GM23248 (cell line): ENCODE data around the gene RMP24. TPM values are rescaled to one million over a fixed set of nuclear protein-coding genes. Genes with fewer than 3 reads are reported as not detected.
A peak's percentile ranks its signal among the peaks of the same experiment; 100 is the strongest.

Source experiments
- DNase-seq: peaks from one replicate; pipeline ENCODE4 v3.0.0-alpha.2; 2015
- H2AFZ ChIP-seq: fragments of 200-600 bp; sonication (generic); 2 replicates; pipeline ENCODE4 v1.6.1; 2016; ENCODE audit warnings: antibody characterized with exemption
- H3F3A ChIP-seq: fragments of 200-600 bp; sonication (generic); 2 replicates; pipeline ENCODE4 v1.6.1; 2016; ENCODE audit warnings: mild to moderate bottlenecking, antibody characterized with exemption, mixed run types; ENCODE audit not compliant: insufficient read depth
- H3K27ac ChIP-seq: fragments of 200-600 bp; sonication (generic); 2 replicates; pipeline ENCODE4 v1.5.1; 2016; ENCODE audit warnings: mild to moderate bottlenecking
- H3K27me3 ChIP-seq: fragments of 200-600 bp; sonication (generic); replicated peaks from 2 replicates; pipeline ENCODE4 v1.6.1; 2016; ENCODE audit warnings: mild to moderate bottlenecking; ENCODE audit not compliant: insufficient read depth
- H3K36me3 ChIP-seq: fragments of 200-600 bp; sonication (generic); 2 replicates; pipeline ENCODE4 v1.6.1; 2016; ENCODE audit warnings: low read depth, mild to moderate bottlenecking
- H3K4me1 ChIP-seq: fragments of 200-600 bp; sonication (generic); 2 replicates; pipeline ENCODE4 v1.6.1; 2016; ENCODE audit warnings: mild to moderate bottlenecking; ENCODE audit not compliant: insufficient read depth
- H3K4me2 ChIP-seq: fragments of 200-600 bp; sonication (generic); one replicate; pipeline ENCODE4 v1.6.1; 2016; ENCODE audit warnings: mild to moderate bottlenecking; ENCODE audit not compliant: unreplicated experiment
- H3K4me3 ChIP-seq: fragments of 200-600 bp; sonication (generic); 2 replicates; pipeline ENCODE4 v1.5.1; 2016; ENCODE audit warnings: mild to moderate bottlenecking
- H3K79me2 ChIP-seq: fragments of 200-600 bp; sonication (generic); 2 replicates; pipeline ENCODE4 v1.6.1; 2016; ENCODE audit warnings: mild to moderate bottlenecking; ENCODE audit not compliant: insufficient read depth
- H3K9ac ChIP-seq: fragments of 200-600 bp; sonication (generic); 2 replicates; pipeline ENCODE4 v1.6.1; 2016; ENCODE audit warnings: mild to moderate bottlenecking
- H3K9me2 ChIP-seq: fragments of 200-600 bp; sonication (generic); 2 replicates; pipeline ENCODE4 v1.6.1; 2016; ENCODE audit warnings: mixed run types, mild to moderate bottlenecking, moderate library complexity; ENCODE audit not compliant: insufficient read depth
- H3K9me3 ChIP-seq: fragments of 200-600 bp; sonication (generic); one replicate; pipeline ENCODE4 v1.6.1; 2017; ENCODE audit warnings: low read depth
- H4K20me1 ChIP-seq: fragments of 200-600 bp; sonication (generic); 2 replicates; pipeline ENCODE4 v1.6.0; 2016; ENCODE audit not compliant: insufficient read depth
- EZH2 ChIP-seq: fragments of 200-600 bp; sonication (generic); IDR thresholded peaks from 2 replicates; pipeline ENCODE4 v1.6.1; 2018; ENCODE audit warnings: antibody characterized with exemption, mild to moderate bottlenecking; ENCODE audit not compliant: insufficient read depth, poor library complexity, severe bottlenecking
- EZH2phosphoT487 ChIP-seq: fragments of 200-600 bp; sonication (generic); IDR thresholded peaks from 2 replicates; pipeline ENCODE4 v1.6.1; 2018; ENCODE audit warnings: antibody characterized with exemption, moderate library complexity, mild to moderate bottlenecking, low read depth; ENCODE audit not compliant: insufficient read depth
- WGBS, 2 experiments: methylation state at CpG; one replicate each; pipeline ENCODE4 v1.1.6; 2015 to 2017; ENCODE audit warnings: low lambda C conversion rate in 2 of 2, low coverage in 1 of 2; ENCODE audit errors: missing lambda C conversion rate in 2 of 2; 5-methylcytosine and 5-hydroxymethylcytosine counted together
- in situ Hi-C: fragments of 300-500 bp; cut with MboI; formaldehyde crosslinking; loops from 2 replicates; pipeline ENCODE4 v1.15.0; 2020
- microRNA-seq: library from miRNA; unstranded; fragments of <30 nt; microRNA quantifications from one replicate; pipeline ENCODE4, GENCODE V29; 2016; ENCODE audit warnings: borderline number of aligned reads
- polyA plus RNA-seq: library from polyadenylated mRNA; unstranded; fragments of >200 nt; fragmentation: Nextera tagmentation; extraction: Ambion mirVana; gene quantifications from 2 replicates; pipeline ENCODE4 v1.2.1, GENCODE V29; 2016
- small RNA-seq: library from RNA; depleted of rRNA; stranded (forward); fragments of <200 nt; gene quantifications from one replicate; pipeline ENCODE3, GENCODE V24; 2014; ENCODE audit warnings: low read depth, low replicate concordance
- total RNA-seq: library from RNA; depleted of rRNA; stranded (reverse); fragments of >200 nt; shearing (Covaris generic); gene quantifications from 2 replicates; pipeline ENCODE4 v1.2.3, GENCODE V29; 2014; rRNA removed

The RMP24 gene

DNA sequence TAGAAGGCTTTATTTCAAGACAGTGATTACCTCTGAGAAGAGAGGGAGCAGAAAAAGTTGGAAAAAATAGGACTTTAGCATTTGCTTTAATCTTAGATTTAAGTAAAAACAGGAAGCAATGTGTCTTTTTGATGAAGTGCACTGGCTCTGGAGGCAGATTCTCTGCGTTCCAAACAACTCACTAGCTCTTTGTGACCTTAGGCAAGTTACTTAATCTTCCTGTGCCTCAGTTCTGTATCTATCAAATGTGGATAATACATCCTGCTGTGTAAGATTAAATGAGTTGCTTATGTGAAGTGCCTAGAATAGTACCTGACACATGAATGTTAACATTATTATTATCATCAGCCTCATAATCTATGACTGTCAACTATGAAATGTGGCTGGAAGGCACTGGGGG, 52.5 kb downstream of the RMP24 start:
- in situ Hi-C loops: no loop called here
- Histone ChIP-seq H3K79me2 (no peaks in the 10 kb centered on the region), H3K9me2 (no peaks in the 10 kb centered on the region), H3K4me3 (no peak overlapping the region), H3K9me3 (no peaks in the 10 kb centered on the region), H3F3A (peaks cover 11% of the 10 kb centered on the region; the same call in 1 of the 2 replicates), H3K27me3 (no peaks in the 10 kb centered on the region), H3K9ac (no peak overlapping the region), H2AFZ (no peak overlapping the region), H3K36me3 (peaks cover 11% of the 10 kb centered on the region; the same call in 1 of the 2 replicates), H3K4me2 (no peak overlapping the region), H3K27ac (0 out of 2 replicates have a peak overlapping the region, but pooled peaks have one; percentile 2), H3K4me1 (peaks cover 20% of the 10 kb centered on the region), H4K20me1 (no peaks in the 10 kb centered on the region)
- TF ChIP-seq EZH2phosphoT487: no peak
- no peak for TF ChIP-seq EZH2
- WGBS, 2 experiments: 57 to 68% methylated on average over 1 of the region's 1 CpG
- peak; percentile 10 for DNase-seq

DNA sequence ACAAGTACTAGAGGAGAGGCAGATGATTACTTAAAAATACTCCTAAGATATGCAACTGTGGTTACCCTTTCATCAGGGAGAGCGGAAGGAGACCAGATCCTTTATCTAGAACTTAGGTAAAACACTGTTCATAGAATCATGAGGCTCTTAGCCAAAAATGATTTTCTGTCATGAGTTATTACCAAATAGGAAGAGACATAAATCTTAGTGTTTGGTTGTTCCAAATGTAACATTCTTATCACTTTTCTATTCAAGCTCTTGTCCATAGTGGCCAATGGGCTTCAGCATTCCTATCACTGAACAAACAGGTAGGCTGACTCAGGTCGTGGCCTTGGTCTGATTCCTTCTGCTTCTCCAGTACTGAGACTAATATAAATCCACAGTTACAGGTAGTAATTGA, 56.4 kb downstream of the RMP24 start:
- in situ Hi-C loops: no loop called here
- Histone ChIP-seq H2AFZ (no peak overlapping the region), H3K4me1 (peaks cover 20% of the 10 kb centered on the region), H3K79me2 (peaks cover 38% of the 10 kb centered on the region), H3K9me3 (no peaks in the 10 kb centered on the region), H3K4me2 (no peak overlapping the region), H3K4me3 (no peak overlapping the region), H3F3A (0 out of 2 replicates have a peak, but pooled peaks cover 5% of the 10 kb centered on the region), H3K9me2 (no peaks in the 10 kb centered on the region), H3K36me3 (peaks cover 22% of the 10 kb centered on the region; the same call in 1 of the 2 replicates), H3K27me3 (no peaks in the 10 kb centered on the region), H3K27ac (no peak overlapping the region), H4K20me1 (no peaks in the 10 kb centered on the region), H3K9ac (no peak overlapping the region)
- TF ChIP-seq EZH2phosphoT487 (no peak), EZH2 (no peak)
- no peak for DNase-seq
- WGBS, 2 experiments: 97% methylated on average over 2 of the region's 2 CpGs

Small RNA genes within 50 kb of the gene (microRNA-seq; reads per million reads assigned to microRNA genes)
- gene MIR3929: not detected

Small RNA genes within 50 kb of the gene (small RNA-seq; reads per million reads assigned to genes)
- not detected for gene MIR3929

Other genes starting within 250 kb of the RMP24 start
- 39.7 and 45.8 TPM in 2 replicates for gene RPRD1A, start 94.9 kb downstream of the RMP24 start, total RNA-seq
- 22.7 and 24.2 TPM in 2 replicates for gene RPRD1A, start 94.9 kb downstream of the RMP24 start, polyA plus RNA-seq
- 104 and 115 TPM in 2 replicates for gene SLC39A6, start 156.7 kb downstream of the RMP24 start, total RNA-seq
- gene SLC39A6, start 156.7 kb downstream of the RMP24 start, polyA plus RNA-seq: 80.5 and 81.1 TPM in 2 replicates
- gene ELP2, start 157.2 kb downstream of the RMP24 start, total RNA-seq: 86.0 and 103 TPM in 2 replicates
- 57.6 and 63.6 TPM in 2 replicates for gene ELP2, start 157.2 kb downstream of the RMP24 start, polyA plus RNA-seq
- gene MOCOS, start 214.8 kb downstream of the RMP24 start, total RNA-seq: 23.6 and 26.2 TPM in 2 replicates
- 14.3 and 17.9 TPM in 2 replicates for gene MOCOS, start 214.8 kb downstream of the RMP24 start, polyA plus RNA-seq